ENCODE measurements around the gene ROBO1.
A peak's percentile ranks its signal among the peaks of the same experiment; 100 is the strongest.

ROBO1 gene

GRCh38 chr3:78951342-78951945 is 816.4 kb downstream of the ROBO1 start:
- TF ChIP-seq CTCF (IDR thresholded peaks at IDR 0.05; ENCODE audit: low read depth, low read length, missing control alignments): no peak
- no peak for DNase-seq (ENCODE audit: low read depth)
- no peak overlapping the region for H3K4me3 ChIP-seq (ENCODE audit: low read depth, low read length)
- in situ Hi-C loops (cut with HindIII; ENCODE audit: low sequenced_read_pairs): no loop called here

GRCh38 chr3:78941587-78941986 is 826.2 kb downstream of the ROBO1 start:
- no peak overlapping the region for H3K4me3 ChIP-seq (ENCODE audit: low read depth, low read length)
- in situ Hi-C loops (cut with HindIII; ENCODE audit: low sequenced_read_pairs): no loop called here
- TF ChIP-seq CTCF (IDR thresholded peaks at IDR 0.05; ENCODE audit: low read depth, low read length, missing control alignments): no peak
- peak; percentile 53 for DNase-seq (ENCODE audit: low read depth)

GRCh38 chr3:78940626-78941025 is 827.2 kb downstream of the ROBO1 start:
- no peak overlapping the region for H3K4me3 ChIP-seq (ENCODE audit: low read depth, low read length)
- in situ Hi-C loops (cut with HindIII; ENCODE audit: low sequenced_read_pairs): no loop called here
- TF ChIP-seq CTCF (IDR thresholded peaks at IDR 0.05; ENCODE audit: low read depth, low read length, missing control alignments): no peak
- no peak for DNase-seq (ENCODE audit: low read depth)

GRCh38 chr3:78940128-78940527 is 827.7 kb downstream of the ROBO1 start:
- no peak for DNase-seq (ENCODE audit: low read depth)
- in situ Hi-C loops (cut with HindIII; ENCODE audit: low sequenced_read_pairs): no loop called here
- no peak for TF ChIP-seq CTCF (IDR thresholded peaks at IDR 0.05; ENCODE audit: low read depth, low read length, missing control alignments)
- H3K4me3 ChIP-seq (ENCODE audit: low read depth, low read length): no peak overlapping the region

GRCh38 chr3:78937475-78937874 is 830.3 kb downstream of the ROBO1 start:
- no peak for DNase-seq (ENCODE audit: low read depth)
- TF ChIP-seq CTCF (IDR thresholded peaks at IDR 0.05; ENCODE audit: low read depth, low read length, missing control alignments): no peak
- no peak overlapping the region for H3K4me3 ChIP-seq (ENCODE audit: low read depth, low read length)
- in situ Hi-C loops (cut with HindIII; ENCODE audit: low sequenced_read_pairs): no loop called here

- H3K4me3 ChIP-seq (ENCODE audit: low read depth, low read length): no peak overlapping the region
- no peak for DNase-seq (ENCODE audit: low read depth)
- no peak for TF ChIP-seq CTCF (IDR thresholded peaks at IDR 0.05; ENCODE audit: low read depth, low read length, missing control alignments)
- in situ Hi-C loops (cut with HindIII; ENCODE audit: low sequenced_read_pairs): no loop called here
Observed at GRCh38 chr3:78927759-78928158, 840.0 kb downstream of the ROBO1 start.
